ENCODE results near the gene DCDC1.

- TF ChIP-seq CTCF (IDR thresholded peaks at IDR 0.05) (no peak), EP300 (IDR thresholded peaks at IDR 0.05) (no peak)
These were observed 18.4 kb downstream of the DCDC1 start for GRCh38 chr11:31351168-31351567.
